AG04450 (cell line): ENCODE data around the gene AP5Z1. TPM values are rescaled to one million over a fixed set of nuclear protein-coding genes. Genes with fewer than 3 reads are reported as not detected.

Experiments used
- CTCF ChIA-PET: fragments of 300-600, 350-600 bp; formaldehyde crosslinking; extraction: SDS; loops from one replicate; lab custom pipeline; 2022; ENCODE audit warnings: antibody characterized with exemption, inconsistent platforms; lab: Charles Lee
- POLR2A ChIA-PET: fragments of 350-600 bp; formaldehyde crosslinking; extraction: SDS; loops from one replicate; lab custom pipeline; 2021; ENCODE audit warnings: antibody characterized with exemption, inconsistent platforms; lab: Yijun Ruan, JAX
- DNase-seq: peaks from one replicate; pipeline ENCODE4 v3.0.0-alpha.2; 2011; ENCODE audit warnings: low read depth, low spot score
- H3K27ac ChIP-seq: one replicate; pipeline ENCODE4 v1.5.1; 2012; ENCODE audit warnings: low read depth, low read length, control low read depth
- H3K27me3 ChIP-seq: one replicate; pipeline ENCODE4 v1.6.0; 2012; ENCODE audit warnings: low read length; ENCODE audit not compliant: control insufficient read depth, insufficient read depth
- H3K4me3 ChIP-seq: 2 replicates; pipeline ENCODE4 v1.5.1; 2011; ENCODE audit warnings: mild to moderate bottlenecking, low read depth, low read length, control low read depth
- H3K9me3 ChIP-seq: 2 replicates; pipeline ENCODE4 v1.5.1; 2012; ENCODE audit warnings: low read length; ENCODE audit not compliant: control insufficient read depth, insufficient read depth
- polyA minus RNA-seq: library from RNA; depleted of rRNA, polyadenylated mRNA; stranded (reverse); fragments of >200 nt; gene quantifications from 2 replicates; pipeline ENCODE4 v1.2.3, GENCODE V29; 2011; rRNA and poly(A)+ RNA removed
- polyA plus RNA-seq: library from polyadenylated mRNA; depleted of rRNA; stranded (reverse); fragments of >200 nt; gene quantifications from 2 replicates; pipeline ENCODE4 v1.2.3, GENCODE V29; 2011; rRNA removed
- TF ChIP-seq, protein P1 (sequence below): IDR thresholded peaks from 2 replicates; pipeline ENCODE4 v1.5.1; 2011; ENCODE audit warnings: low read depth, low read length, control low read depth, inconsistent platforms

Gene AP5Z1, protein sequence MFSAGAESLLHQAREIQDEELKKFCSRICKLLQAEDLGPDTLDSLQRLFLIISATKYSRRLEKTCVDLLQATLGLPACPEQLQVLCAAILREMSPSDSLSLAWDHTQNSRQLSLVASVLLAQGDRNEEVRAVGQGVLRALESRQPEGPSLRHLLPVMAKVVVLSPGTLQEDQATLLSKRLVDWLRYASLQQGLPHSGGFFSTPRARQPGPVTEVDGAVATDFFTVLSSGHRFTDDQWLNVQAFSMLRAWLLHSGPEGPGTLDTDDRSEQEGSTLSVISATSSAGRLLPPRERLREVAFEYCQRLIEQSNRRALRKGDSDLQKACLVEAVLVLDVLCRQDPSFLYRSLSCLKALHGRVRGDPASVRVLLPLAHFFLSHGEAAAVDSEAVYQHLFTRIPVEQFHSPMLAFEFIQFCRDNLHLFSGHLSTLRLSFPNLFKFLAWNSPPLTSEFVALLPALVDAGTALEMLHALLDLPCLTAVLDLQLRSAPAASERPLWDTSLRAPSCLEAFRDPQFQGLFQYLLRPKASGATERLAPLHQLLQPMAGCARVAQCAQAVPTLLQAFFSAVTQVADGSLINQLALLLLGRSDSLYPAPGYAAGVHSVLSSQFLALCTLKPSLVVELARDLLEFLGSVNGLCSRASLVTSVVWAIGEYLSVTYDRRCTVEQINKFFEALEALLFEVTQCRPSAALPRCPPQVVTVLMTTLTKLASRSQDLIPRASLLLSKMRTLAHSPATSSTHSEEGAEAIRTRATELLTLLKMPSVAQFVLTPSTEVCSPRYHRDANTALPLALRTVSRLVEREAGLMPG
- polyA plus RNA-seq (12.6 and 18.9 TPM in 2 replicates), polyA minus RNA-seq (7.6 and 11.1 TPM in 2 replicates)

DNA sequence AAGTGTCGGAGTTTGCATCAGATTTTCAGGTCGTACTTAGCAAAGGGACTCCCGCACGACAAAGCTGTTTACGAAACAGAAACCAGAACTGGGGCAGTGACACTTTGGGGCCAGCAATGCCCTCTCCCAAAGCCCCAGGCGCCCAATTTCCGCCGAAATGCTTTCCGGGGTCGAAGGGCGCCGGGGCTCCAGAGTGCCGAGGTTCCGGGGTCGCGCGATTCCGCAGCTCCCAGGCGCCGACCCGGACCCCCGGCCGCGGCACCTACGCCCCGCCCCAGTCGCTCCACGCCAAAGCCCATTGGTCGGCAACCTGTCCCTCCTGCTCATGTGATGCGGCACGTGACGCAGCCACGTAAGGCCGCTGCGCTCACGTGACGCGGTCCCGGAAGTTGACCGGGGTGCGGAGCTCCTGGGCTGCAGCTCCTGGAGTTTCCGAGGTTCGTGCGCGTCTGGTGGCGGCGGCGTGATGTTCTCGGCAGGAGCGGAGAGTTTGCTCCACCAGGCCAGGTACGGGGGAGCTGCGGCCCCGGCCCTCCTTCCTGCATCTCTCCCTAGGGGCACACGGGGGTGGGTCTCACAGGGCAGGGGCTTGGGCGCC, at the start of gene AP5Z1:
Gene AP5Z1, plus strand, starts transcription at position 374 of the 598 bp plus-strand sequence. Its CDS starts 93 bp downstream, at position 467.
- ChIA-PET POLR2A (interaction anchor here (0.6 to 2.3 kb wide), 21 partner anchors 9 to 286 kb away, joined by 3 to 25 read pairs (median 4); partner anchors contain the start of gene FOXK1), CTCF (interaction anchor here (0.6 to 1.5 kb wide), 7 partner anchors 8 to 286 kb away, joined by 3 read pairs; no protein-coding TSS in a partner anchor)
- TF ChIP-seq, protein P1, sequence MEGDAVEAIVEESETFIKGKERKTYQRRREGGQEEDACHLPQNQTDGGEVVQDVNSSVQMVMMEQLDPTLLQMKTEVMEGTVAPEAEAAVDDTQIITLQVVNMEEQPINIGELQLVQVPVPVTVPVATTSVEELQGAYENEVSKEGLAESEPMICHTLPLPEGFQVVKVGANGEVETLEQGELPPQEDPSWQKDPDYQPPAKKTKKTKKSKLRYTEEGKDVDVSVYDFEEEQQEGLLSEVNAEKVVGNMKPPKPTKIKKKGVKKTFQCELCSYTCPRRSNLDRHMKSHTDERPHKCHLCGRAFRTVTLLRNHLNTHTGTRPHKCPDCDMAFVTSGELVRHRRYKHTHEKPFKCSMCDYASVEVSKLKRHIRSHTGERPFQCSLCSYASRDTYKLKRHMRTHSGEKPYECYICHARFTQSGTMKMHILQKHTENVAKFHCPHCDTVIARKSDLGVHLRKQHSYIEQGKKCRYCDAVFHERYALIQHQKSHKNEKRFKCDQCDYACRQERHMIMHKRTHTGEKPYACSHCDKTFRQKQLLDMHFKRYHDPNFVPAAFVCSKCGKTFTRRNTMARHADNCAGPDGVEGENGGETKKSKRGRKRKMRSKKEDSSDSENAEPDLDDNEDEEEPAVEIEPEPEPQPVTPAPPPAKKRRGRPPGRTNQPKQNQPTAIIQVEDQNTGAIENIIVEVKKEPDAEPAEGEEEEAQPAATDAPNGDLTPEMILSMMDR = no peak
- DNase-seq = peak; percentile 92
- Histone ChIP-seq H3K27ac (peak within 1 kb of the TSS; percentile 93), H3K9me3 (no peaks in the 10 kb centered on the region; the same call in 1 of the 2 replicates), H3K4me3 (peak within 1 kb of the TSS; percentile 98), H3K27me3 (no peaks in the 10 kb centered on the region)

DNA sequence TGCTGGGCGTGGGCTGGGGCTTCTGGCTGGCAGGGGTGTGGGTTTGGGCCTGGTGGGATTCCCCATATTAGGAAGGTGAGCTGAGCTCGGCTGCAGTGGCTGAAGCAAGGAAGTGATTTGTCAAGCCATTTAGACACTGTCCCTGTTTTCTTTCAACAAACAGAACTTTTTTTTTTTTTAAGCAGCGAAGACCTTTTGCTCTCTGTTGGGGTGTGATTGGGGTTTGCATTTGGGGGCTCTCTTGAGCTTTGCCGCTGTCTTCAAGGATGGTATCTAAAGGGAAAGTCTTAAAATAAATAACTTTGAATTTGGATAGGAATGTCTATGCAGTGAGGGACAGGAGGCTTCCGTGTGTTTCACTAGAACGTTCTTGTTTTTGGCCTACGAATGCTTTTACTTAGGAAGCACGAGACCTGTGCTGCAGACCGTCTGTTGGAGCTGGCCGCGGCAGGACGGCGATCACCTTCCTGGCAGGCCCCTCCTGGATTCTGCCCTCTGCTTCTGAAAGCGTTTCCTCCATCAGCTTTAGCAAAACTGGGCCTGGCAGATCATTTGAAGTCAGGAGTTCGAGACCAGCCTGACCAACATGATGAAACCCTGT, 49.5 kb upstream of the AP5Z1 start:
- Histone ChIP-seq H3K9me3 (no peaks in the 10 kb centered on the region; the same call in 1 of the 2 replicates), H3K27me3 (no peaks in the 10 kb centered on the region), H3K4me3 (peak overlapping the region; percentile 62), H3K27ac (peak overlapping the region; percentile 98)
- POLR2A ChIA-PET = interaction anchor here (0.9 to 2.1 kb wide), 2 partner anchors 18 to 50 kb away, joined by 3 to 13 read pairs; partner anchors contain the start of gene AP5Z1
- no peak for DNase-seq
- TF ChIP-seq, protein P1 = no peak
- CTCF ChIA-PET = no interaction called here

DNA sequence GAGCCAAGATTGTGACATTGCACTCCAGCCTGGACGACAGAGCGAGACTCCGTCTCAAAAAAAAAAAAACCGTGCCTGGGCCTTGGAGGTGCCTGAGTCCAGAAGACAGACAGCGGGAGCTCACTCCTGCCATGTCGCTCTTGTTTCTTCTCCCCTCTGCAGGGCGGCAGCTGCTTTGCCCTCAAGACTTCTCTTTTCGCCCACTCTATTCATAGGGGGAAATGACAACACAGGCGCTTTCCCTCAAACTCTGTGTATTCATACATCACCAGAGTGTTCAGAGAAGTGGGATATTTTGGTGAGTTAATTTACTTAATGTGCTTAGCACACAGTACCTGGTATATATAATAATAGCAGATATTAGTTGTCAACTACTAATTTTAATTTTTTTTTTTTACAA, 48.9 kb upstream of the AP5Z1 start:
- CTCF ChIA-PET = no interaction called here
- POLR2A ChIA-PET = interaction anchor here (0.7 to 0.9 kb wide), 2 partner anchors 18 to 32 kb away, joined by 3 read pairs; no protein-coding TSS in a partner anchor
- no peak for DNase-seq

More for the DNA sequence above, 48.9 kb upstream of the AP5Z1 start:
- Histone ChIP-seq H3K9me3 (no peaks in the 10 kb centered on the region; the same call in 1 of the 2 replicates), H3K4me3 (no peak overlapping the region), H3K27me3 (no peaks in the 10 kb centered on the region), H3K27ac (no peak overlapping the region)
- TF ChIP-seq, protein P1 = no peak
